Measurements from ENCODE around the gene EIF3J.

The EIF3J gene, protein sequence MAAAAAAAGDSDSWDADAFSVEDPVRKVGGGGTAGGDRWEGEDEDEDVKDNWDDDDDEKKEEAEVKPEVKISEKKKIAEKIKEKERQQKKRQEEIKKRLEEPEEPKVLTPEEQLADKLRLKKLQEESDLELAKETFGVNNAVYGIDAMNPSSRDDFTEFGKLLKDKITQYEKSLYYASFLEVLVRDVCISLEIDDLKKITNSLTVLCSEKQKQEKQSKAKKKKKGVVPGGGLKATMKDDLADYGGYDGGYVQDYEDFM

GRCh38 chr15:44536962-44537734, at the start of gene EIF3J:
TSS of gene EIF3J (plus strand) at chr15:44537147. CDS start at chr15:44537195, 48 bp downstream.
- H3K27me3 ChIP-seq (ENCODE audit: insufficient read depth, low read length): no peaks in the 10 kb centered on the region
- H3K4me1 ChIP-seq (ENCODE audit: insufficient read depth, low read length): peaks cover 6% of the 10 kb centered on the region; the same call in 1 of the 2 replicates
- H3K4me3 ChIP-seq (ENCODE audit: low read length): peak within 1 kb of the TSS; percentile 80
- H3K9ac ChIP-seq (ENCODE audit: low read depth, low read length): peak within 1 kb of the TSS; percentile 88
- peaks cover 37% of the 10 kb centered on the region for H3K36me3 ChIP-seq (ENCODE audit: insufficient read depth, low read depth, low read length)
- no peaks in the 10 kb centered on the region for H3K9me3 ChIP-seq (ENCODE audit: insufficient read depth, low read depth, low read length)
- peak within 1 kb of the TSS; percentile 11 for H3K27ac ChIP-seq (ENCODE audit: low read length)

DNA sequence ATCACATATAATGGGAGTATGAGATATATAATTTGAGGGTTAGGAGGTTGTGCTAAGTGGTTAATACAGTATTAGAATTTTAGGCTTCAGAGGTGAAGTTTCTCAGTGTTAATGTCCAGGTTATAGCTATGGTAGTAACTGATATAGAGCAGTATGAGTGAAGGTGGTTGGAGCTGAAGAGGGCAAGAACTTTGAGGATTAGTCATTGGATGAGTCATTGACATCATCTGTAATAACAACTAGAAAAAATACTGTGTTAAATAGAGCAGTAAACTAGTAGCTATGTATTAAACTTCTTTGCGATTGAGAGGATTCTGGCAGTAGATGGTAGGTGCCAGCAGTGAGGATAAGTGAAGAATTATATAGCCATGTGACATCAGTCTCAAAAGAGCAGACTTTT, 47.5 kb upstream of the EIF3J start:
- Histone ChIP-seq H3K9me3 (ENCODE audit: insufficient read depth, low read depth, low read length) (no peaks in the 10 kb centered on the region), H3K27ac (ENCODE audit: low read length) (no peak overlapping the region), H3K4me3 (ENCODE audit: low read length) (no peak overlapping the region), H3K4me1 (ENCODE audit: insufficient read depth, low read length) (no peaks in the 10 kb centered on the region), H3K36me3 (ENCODE audit: insufficient read depth, low read depth, low read length) (peaks cover 96% of the 10 kb centered on the region), H3K9ac (ENCODE audit: low read depth, low read length) (no peak overlapping the region), H3K27me3 (ENCODE audit: insufficient read depth, low read length) (no peaks in the 10 kb centered on the region)

- Histone ChIP-seq H3K4me1 (ENCODE audit: insufficient read depth, low read length) (no peaks in the 10 kb centered on the region), H3K9ac (ENCODE audit: low read depth, low read length) (no peak overlapping the region), H3K36me3 (ENCODE audit: insufficient read depth, low read depth, low read length) (peaks cover 88% of the 10 kb centered on the region), H3K9me3 (ENCODE audit: insufficient read depth, low read depth, low read length) (no peaks in the 10 kb centered on the region), H3K27ac (ENCODE audit: low read length) (no peak overlapping the region), H3K27me3 (ENCODE audit: insufficient read depth, low read length) (no peaks in the 10 kb centered on the region), H3K4me3 (ENCODE audit: low read length) (no peak overlapping the region)
Observed at GRCh38 chr15:44490622-44491021, 46.3 kb upstream of the EIF3J start.

DNA sequence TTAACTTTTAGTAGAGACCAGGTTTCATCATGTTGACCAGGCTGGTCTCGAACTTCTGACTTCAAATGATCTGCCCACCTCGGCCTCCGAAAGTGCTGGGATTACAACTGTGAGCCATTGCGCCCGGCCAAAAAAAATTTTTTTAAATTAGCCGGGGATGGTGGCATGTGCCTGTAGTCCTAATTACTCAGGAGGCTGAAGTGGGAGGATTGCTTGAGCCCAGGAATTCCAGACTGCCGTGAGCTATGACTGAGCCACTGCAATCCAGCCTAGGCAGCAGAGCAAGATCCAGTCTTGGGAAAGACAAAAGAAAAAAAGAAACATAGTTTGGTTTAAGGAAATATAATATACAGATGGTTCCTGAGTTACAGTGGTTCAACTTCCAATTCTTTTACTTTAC, 44.9 kb upstream of the EIF3J start:
- Histone ChIP-seq H3K27ac (ENCODE audit: low read length) (no peak overlapping the region), H3K27me3 (ENCODE audit: insufficient read depth, low read length) (no peaks in the 10 kb centered on the region), H3K36me3 (ENCODE audit: insufficient read depth, low read depth, low read length) (peaks cover 91% of the 10 kb centered on the region), H3K4me1 (ENCODE audit: insufficient read depth, low read length) (no peaks in the 10 kb centered on the region), H3K4me3 (ENCODE audit: low read length) (no peak overlapping the region), H3K9me3 (ENCODE audit: insufficient read depth, low read depth, low read length) (no peaks in the 10 kb centered on the region), H3K9ac (ENCODE audit: low read depth, low read length) (no peak overlapping the region)

- no peak overlapping the region for H3K4me3 ChIP-seq (ENCODE audit: low read length)
- H3K27me3 ChIP-seq (ENCODE audit: insufficient read depth, low read length): no peaks in the 10 kb centered on the region
- H3K36me3 ChIP-seq (ENCODE audit: insufficient read depth, low read depth, low read length): peaks cover 91% of the 10 kb centered on the region
- no peak overlapping the region for H3K27ac ChIP-seq (ENCODE audit: low read length)
- no peaks in the 10 kb centered on the region for H3K9me3 ChIP-seq (ENCODE audit: insufficient read depth, low read depth, low read length)
- no peaks in the 10 kb centered on the region for H3K4me1 ChIP-seq (ENCODE audit: insufficient read depth, low read length)
- no peak overlapping the region for H3K9ac ChIP-seq (ENCODE audit: low read depth, low read length)
Observed at GRCh38 chr15:44492672-44493071, 44.3 kb upstream of the EIF3J start.

DNA sequence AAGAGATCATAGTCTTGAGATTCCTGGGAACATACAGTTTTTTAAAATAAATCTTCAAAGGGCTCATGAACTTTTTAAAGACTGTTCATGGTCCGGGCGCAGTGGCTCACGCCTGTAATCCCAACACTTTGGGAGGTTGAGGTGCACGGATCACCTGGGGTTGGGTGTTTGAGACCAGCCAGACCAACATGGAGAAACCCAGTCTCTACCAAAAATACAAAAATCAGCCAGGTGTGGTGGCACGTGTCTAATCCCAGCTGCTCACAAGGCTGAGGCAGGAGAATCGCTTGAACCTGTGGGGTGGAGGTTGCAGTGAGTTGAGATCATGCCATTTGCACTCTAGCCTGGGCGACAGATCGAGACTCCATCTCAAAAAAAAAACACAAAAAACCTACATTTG, 41.4 kb upstream of the EIF3J start:
- Histone ChIP-seq H3K4me3 (ENCODE audit: low read length) (no peak overlapping the region), H3K36me3 (ENCODE audit: insufficient read depth, low read depth, low read length) (peaks cover 91% of the 10 kb centered on the region), H3K9ac (ENCODE audit: low read depth, low read length) (no peak overlapping the region), H3K27ac (ENCODE audit: low read length) (no peak overlapping the region), H3K9me3 (ENCODE audit: insufficient read depth, low read depth, low read length) (no peaks in the 10 kb centered on the region), H3K4me1 (ENCODE audit: insufficient read depth, low read length) (no peaks in the 10 kb centered on the region), H3K27me3 (ENCODE audit: insufficient read depth, low read length) (no peaks in the 10 kb centered on the region)

DNA sequence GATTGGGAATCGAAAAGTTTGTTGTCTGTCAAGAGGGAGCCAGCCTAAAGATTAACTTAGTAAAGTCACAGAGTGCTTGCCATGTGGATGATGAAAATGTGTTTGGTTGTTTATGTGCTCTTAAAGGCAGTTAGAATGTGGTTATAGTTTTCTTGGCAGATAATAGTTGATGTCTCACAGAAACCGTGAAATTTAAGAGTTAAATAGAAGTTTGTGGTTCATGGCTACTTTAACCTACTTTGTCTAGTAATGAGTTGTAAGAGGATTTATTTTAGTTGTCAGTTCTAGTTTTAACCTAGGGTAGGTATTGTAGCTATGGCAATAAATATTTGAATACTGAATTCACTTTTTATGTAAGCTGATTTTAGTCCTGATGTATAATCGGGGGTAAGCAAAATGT, 36.4 kb upstream of the EIF3J start:
- Histone ChIP-seq H3K9ac (ENCODE audit: low read depth, low read length) (no peak overlapping the region), H3K4me1 (ENCODE audit: insufficient read depth, low read length) (no peaks in the 10 kb centered on the region), H3K27me3 (ENCODE audit: insufficient read depth, low read length) (no peaks in the 10 kb centered on the region), H3K36me3 (ENCODE audit: insufficient read depth, low read depth, low read length) (peaks cover 85% of the 10 kb centered on the region), H3K9me3 (ENCODE audit: insufficient read depth, low read depth, low read length) (no peaks in the 10 kb centered on the region), H3K4me3 (ENCODE audit: low read length) (no peak overlapping the region), H3K27ac (ENCODE audit: low read length) (no peak overlapping the region)

GRCh38 chr15:44501768-44502366, 35.1 kb upstream of the EIF3J start:
- H3K4me1 ChIP-seq (ENCODE audit: insufficient read depth, low read length): no peaks in the 10 kb centered on the region
- H3K36me3 ChIP-seq (ENCODE audit: insufficient read depth, low read depth, low read length): peaks cover 79% of the 10 kb centered on the region
- no peak overlapping the region for H3K9ac ChIP-seq (ENCODE audit: low read depth, low read length)
- H3K27ac ChIP-seq (ENCODE audit: low read length): no peak overlapping the region
- no peaks in the 10 kb centered on the region for H3K27me3 ChIP-seq (ENCODE audit: insufficient read depth, low read length)
- H3K9me3 ChIP-seq (ENCODE audit: insufficient read depth, low read depth, low read length): no peaks in the 10 kb centered on the region
- no peak overlapping the region for H3K4me3 ChIP-seq (ENCODE audit: low read length)

DNA sequence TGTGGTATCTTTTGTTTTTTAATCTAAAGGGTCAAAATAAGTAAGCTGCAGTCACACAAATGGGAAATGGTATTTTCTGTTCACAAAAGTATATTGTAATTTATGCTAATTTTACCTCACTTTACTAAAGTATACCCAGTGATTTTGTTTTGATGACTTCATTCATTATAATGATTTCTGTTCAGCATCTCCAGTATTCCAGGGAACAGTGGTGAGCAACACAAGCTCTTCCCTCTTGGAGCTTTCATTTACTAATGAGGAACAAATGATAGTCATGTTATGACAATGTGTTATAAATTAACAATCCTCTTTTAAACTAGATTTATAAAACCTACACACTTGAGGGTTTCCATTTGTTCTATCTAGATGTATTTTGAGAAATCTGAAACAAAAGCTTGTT, 20.5 kb upstream of the EIF3J start:
- H3K9me3 ChIP-seq (ENCODE audit: insufficient read depth, low read depth, low read length): no peaks in the 10 kb centered on the region
- H3K4me3 ChIP-seq (ENCODE audit: low read length): no peak overlapping the region
- peaks cover 59% of the 10 kb centered on the region for H3K36me3 ChIP-seq (ENCODE audit: insufficient read depth, low read depth, low read length)
- H3K27ac ChIP-seq (ENCODE audit: low read length): no peak overlapping the region
- no peaks in the 10 kb centered on the region for H3K27me3 ChIP-seq (ENCODE audit: insufficient read depth, low read length)
- H3K4me1 ChIP-seq (ENCODE audit: insufficient read depth, low read length): no peaks in the 10 kb centered on the region
- no peak overlapping the region for H3K9ac ChIP-seq (ENCODE audit: low read depth, low read length)

DNA sequence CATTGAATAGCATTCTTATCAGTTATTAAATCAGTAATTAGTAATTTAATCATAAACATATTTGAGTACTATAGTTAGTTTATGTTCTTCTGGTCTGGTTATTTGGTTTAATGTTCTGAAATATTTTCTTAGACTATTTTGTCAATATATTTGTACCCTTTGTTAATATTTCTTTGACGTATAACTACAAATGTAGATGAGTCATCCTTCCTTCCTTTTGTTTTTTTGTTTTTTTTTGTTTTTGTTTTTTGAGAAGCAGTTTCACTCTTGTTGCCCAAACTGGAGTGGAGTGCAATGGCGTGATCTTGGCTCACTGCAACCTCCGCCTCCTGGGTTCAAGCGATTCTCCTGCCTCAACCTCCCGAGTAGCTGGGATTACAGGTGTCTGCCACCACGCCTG, 17.4 kb upstream of the EIF3J start:
- Histone ChIP-seq H3K27ac (ENCODE audit: low read length) (no peak overlapping the region), H3K4me1 (ENCODE audit: insufficient read depth, low read length) (no peaks in the 10 kb centered on the region), H3K9me3 (ENCODE audit: insufficient read depth, low read depth, low read length) (no peaks in the 10 kb centered on the region), H3K4me3 (ENCODE audit: low read length) (no peak overlapping the region), H3K9ac (ENCODE audit: low read depth, low read length) (no peak overlapping the region), H3K36me3 (ENCODE audit: insufficient read depth, low read depth, low read length) (peaks cover 76% of the 10 kb centered on the region), H3K27me3 (ENCODE audit: insufficient read depth, low read length) (no peaks in the 10 kb centered on the region)

DNA sequence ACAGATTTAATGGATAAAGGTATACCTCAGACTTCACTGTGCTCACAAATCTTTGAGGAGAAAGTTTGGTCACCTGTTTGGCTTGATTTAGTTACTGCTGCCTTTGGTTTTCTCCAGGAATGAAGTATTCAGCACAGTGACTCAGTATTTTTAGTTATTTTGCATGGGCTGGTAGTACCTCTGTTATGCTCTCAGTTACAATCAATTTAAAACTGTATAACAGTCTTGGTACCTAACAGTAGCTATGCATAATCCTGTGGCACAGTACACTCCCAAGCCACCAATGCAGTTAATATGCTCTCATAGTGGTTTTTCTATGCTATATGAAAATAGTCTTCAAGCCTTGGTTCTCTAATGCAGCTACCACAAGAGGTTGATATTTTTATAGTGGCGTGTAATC, 11.9 kb upstream of the EIF3J start:
- Histone ChIP-seq H3K4me3 (ENCODE audit: low read length) (no peak overlapping the region), H3K27me3 (ENCODE audit: insufficient read depth, low read length) (no peaks in the 10 kb centered on the region), H3K9ac (ENCODE audit: low read depth, low read length) (no peak overlapping the region), H3K36me3 (ENCODE audit: insufficient read depth, low read depth, low read length) (peaks cover 73% of the 10 kb centered on the region), H3K27ac (ENCODE audit: low read length) (no peak overlapping the region), H3K4me1 (ENCODE audit: insufficient read depth, low read length) (no peaks in the 10 kb centered on the region), H3K9me3 (ENCODE audit: insufficient read depth, low read depth, low read length) (no peaks in the 10 kb centered on the region)

- Histone ChIP-seq H3K4me1 (ENCODE audit: insufficient read depth, low read length) (no peaks in the 10 kb centered on the region), H3K27me3 (ENCODE audit: insufficient read depth, low read length) (no peaks in the 10 kb centered on the region), H3K9ac (ENCODE audit: low read depth, low read length) (no peak overlapping the region), H3K27ac (ENCODE audit: low read length) (no peak overlapping the region), H3K36me3 (ENCODE audit: insufficient read depth, low read depth, low read length) (peaks cover 55% of the 10 kb centered on the region), H3K4me3 (ENCODE audit: low read length) (no peak overlapping the region), H3K9me3 (ENCODE audit: insufficient read depth, low read depth, low read length) (no peaks in the 10 kb centered on the region)
Observed at GRCh38 chr15:44527241-44527640, 9.7 kb upstream of the EIF3J start.
